Stimulated activated CD8-positive, alpha-beta memory T cell treated with anti-CD3 and anti-CD28 coated beads, Interleukin-15, amount 100 ng/mL, for 24 hours (primary cell): ENCODE data around the gene FN3KRP.
A peak's percentile ranks its signal among the peaks of the same experiment; 100 is the strongest.
"Not testable (repeated sequence)": the region's sequence is repeated elsewhere in the genome, so short reads cannot be mapped to it uniquely, and the experiment has no call there.

Experiments used
- DNase-seq: peaks from one replicate; pipeline ENCODE4 v3.0.0-alpha.2; 2020; ENCODE audit warnings: low read depth

The FN3KRP gene

DNA sequence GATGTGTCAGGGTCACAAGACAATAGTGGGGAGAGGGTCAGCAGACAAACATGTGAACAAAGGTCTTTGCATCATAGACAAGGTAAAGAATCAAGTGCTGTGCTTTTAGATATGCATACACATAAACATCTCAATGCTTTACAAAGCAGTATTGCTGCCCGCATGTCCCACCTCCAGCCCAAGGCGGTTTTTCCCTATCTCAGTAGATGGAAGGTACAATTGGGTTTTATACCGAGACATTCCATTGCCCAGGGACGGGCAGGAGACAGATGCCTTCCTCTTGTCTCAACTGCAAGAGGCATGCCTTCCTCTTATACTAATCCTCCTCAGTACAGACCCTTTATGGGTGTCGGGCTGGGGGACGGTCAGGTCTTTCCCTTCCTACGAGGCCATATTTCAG, 28.2 kb downstream of the FN3KRP start:
- DNase-seq = not testable (repeated sequence)

DNA sequence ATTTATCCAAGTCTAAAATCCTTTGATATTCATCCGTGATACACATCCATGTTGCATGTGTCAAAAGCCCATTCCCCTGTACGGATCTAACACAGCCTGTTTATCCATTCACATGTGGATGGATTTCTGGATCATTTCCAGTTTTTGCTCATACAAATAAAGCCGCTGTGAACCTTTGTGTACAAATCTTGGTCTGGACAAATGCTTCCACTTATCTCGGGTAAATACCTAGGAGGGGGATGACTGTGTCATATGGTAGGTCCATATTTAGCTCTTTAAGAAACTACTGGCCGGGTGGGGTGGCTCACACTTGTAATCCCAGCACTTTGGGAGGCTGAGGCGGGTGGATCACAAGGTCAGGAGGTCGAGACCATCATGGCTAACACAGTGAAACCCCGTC, 29.0 kb downstream of the FN3KRP start:
- no peak for DNase-seq

DNA sequence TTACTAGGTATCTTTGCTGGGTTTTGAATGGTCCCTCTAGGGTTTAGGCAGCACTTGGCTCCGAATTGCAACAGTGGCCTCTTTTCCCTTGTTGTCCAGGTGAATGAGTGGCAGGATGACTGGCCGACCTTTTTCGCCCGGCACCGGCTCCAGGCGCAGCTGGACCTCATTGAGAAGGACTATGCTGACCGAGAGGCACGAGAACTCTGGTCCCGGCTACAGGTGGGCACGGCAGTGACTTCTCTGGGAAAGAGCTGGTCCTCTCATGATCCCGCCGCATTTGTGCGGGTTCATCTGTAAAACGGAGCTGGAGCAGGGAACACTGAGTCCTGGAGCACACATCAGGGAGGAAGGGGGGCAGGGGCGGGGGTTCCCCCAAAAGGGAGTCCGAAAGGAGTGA, 32.2 kb downstream of the FN3KRP start:
- DNase-seq = no peak

DNA sequence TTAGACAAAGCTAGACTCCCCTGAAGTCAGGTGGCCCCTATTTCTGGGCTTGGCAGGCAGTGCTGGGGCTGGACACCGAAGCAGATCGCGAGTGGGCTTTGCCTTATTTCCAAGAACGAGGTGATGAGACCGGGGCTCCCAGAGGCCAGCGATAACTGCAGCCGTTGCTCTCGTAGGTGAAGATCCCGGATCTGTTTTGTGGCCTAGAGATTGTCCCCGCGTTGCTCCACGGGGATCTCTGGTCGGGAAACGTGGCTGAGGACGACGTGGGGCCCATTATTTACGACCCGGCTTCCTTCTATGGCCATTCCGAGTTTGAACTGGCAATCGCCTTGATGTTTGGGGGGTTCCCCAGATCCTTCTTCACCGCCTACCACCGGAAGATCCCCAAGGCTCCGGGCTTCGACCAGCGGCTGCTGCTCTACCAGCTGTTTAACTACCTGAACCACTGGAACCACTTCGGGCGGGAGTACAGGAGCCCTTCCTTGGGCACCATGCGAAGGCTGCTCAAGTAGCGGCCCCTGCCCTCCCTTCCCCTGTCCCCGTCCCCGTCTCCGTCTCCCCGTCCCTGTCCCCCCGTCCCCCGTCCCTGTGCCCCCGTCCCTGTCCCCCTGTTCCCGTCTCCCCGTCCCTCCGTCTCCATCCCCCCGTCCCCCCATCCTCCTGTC, 33.9 kb downstream of the FN3KRP start:
- no peak for DNase-seq

DNA sequence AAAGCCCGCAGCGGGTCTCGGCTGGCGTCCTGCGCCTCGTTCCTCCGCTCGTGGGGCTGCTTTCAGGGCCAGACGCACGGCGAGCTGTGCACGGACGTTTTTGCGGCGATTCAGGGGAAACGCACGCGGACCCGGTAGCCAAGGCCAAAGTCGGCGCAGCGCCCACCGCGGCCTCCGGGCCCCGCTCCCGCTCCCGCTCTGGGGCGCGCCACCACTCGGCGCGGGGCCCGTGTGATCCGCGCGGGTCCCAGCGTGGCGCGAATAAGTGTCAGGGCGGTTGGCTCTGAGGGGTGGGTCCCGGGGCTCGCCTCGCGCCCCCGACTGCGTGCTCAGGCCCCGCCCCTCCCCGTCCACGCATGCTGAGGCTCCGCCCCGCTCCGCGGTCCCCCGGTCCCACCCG, 34.7 kb downstream of the FN3KRP start:
- DNase-seq = no peak

DNA sequence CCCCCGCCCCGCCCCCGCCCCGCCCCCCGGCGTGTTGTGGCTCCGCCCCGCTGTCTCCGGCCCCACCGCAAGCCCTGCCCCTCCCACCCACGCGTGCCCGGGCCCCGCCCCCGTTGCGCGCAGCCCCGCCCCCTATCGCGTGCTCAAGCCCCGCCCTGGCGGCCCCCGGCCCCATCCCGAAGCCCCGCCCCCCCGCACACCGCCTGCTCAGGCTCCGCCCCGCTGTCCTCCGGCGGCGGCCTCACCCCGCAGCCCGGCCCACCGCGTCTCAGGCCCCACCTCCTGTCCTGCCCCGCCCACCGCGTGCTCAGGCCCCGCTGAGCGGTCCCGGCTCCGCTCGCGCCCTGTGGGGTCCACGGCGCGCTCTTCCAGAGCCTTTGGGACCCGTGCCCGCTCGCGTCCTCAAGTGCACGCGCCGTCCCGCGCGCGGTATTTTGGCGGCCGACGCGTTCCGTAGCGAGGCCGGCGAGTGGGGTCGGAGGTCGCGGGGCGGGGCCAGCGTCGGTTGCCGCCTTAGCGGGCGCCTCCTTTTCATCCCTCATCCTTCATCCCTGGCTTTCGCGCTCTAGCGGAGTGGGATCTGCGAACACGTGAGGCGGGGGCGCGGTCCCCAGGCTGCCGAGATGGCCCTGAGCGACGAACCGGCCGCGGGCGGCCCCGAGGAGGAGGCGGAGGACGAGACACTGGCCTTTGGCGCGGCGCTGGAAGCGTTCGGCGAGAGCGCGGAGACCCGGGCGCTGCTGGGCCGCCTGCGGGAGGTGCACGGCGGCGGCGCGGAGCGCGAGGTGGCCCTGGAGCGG, 35.3 kb downstream of the FN3KRP start, which contains the start of gene TBCD:
TBCD (plus strand) TSS at position 495 of the 800 bp plus-strand sequence; CDS start at position 624, 129 bp downstream.
- peak; percentile 82 for DNase-seq

DNA sequence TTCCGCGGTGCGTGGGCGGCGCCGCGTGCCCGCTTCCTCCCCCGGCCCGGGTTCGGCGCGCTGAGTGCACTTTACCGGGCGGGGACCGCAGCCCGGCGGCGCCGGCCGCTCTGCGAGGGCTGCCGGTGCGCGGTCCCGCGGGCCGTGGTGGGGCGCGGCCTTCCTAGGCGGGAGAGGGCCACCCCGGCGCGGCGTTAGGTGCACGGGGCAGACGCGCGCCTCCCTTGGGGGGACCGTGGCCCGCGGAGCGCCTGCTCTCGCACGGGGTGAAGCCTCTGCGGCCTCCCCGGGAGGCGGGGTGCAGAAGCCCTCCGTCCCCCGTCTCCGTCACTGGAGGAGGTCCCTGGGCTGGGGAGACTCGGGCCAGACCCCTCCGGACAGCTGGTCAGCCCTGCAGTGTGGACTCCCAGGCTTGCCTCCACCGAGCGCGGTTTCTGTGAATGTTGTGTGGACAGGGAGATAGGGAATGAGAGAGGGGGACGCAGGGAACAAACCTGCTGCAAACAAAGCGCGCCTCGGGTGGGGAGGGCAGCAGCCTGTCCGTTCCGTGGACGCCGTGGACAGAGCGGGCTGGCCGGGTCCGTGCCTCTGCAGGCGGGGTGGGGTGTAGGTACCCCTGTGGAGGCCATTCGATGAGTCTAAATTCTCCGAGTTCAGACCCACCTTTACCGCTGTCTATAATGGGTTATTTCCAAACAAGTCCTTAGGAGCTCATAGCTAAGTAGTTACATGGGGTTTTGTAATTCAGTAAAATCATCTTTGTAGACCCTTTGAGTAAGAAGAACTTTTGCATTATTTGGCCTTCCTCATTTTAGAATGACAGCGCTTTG, 36.1 kb downstream of the FN3KRP start:
- no peak for DNase-seq

DNA sequence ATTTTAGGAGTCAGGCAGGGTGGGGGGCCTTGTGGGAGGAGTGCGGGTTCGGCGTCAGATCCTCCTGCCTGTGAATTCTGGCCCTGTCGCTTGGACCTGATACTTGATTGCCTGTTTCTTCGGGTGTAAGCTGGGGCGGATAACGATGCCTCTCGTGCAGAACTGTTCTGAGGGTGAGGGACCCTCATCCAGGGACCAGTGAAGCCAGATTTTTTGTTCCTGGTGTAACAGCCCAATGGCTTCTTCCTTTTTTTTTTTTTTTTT, 36.6 kb downstream of the FN3KRP start:
- no peak for DNase-seq

DNA sequence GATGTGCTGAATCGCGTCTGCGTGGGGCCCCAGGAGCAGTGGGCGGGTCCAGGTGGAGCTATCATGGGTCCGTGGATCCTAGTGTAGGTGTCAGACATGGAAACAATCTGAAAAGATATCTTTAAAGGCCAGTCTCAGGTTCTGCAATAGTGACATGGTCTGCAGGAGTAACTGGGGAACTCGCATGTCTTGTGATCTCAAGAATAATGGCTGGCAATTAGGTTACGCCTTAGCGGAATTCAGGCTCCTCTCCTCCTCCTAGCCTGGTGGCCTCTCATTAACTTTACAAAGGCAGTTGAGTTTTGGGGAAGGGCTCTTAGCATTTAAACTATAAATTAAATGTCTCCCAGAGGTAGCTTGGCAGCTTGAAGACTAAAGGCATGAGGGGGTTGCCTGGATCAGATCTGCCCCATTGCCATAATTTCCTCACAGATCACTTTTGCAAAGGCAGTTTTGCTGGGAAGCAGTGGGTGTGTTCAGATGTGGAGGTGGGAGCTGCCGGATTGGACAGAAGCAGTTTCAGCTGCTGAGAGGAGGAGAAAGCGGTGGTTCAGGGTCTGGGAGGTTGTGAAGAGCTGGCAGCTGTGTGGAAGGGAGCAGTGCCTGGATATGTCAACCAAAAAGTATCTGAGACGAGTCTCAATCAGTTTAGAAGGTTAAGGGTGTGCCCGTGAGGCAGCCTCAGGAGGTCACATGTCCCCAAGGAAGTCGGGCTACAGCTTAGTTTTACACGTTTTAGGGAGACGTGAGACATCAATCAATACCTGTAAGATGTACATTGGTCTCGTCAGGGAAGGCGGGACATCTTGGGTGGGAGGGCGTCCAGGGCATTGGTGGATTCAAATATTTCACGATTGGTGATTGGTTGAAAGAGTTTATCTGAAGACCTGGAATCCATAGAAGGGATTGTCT, 38.0 kb downstream of the FN3KRP start:
- DNase-seq = no peak

DNA sequence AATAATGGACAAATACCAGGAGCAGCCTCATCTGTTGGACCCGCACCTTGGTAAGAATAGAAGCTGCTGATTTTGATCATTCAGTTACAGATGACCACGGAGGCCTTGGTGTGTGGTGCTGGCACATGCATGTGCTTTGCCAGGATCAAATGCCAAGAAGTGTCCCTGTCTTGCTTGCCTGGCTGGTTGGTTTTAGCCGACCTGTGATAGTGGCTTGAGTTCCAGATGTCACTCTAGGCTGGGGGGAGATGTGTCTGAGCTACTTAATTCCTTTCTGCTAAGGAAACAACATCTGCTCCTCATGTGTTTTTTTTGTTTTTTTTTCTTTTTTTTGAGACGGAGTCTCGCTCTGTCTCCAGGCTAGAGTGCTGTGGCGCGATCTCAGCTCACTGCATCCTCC, 39.7 kb downstream of the FN3KRP start:
- DNase-seq = no peak

DNA sequence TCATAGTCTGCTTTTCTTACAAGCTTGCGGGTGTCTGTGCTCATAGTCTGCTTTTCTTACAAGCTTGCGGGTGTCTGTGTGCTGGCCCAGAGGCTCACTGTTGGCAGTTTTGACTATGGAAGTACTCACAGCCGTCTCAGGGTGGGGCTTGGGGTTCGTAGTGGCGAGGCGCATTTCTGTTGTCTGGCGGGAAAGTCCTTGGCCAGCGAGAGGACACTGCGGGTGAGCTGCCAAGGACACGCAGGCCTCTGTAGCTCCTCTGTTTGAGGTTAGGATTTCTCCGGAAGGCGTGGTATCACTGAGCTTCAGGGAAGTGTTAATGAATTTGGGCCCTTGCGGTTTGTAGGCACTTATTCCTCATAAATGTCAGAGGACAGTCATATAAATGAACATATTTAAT, 48.9 kb downstream of the FN3KRP start:
- DNase-seq = no peak

DNA sequence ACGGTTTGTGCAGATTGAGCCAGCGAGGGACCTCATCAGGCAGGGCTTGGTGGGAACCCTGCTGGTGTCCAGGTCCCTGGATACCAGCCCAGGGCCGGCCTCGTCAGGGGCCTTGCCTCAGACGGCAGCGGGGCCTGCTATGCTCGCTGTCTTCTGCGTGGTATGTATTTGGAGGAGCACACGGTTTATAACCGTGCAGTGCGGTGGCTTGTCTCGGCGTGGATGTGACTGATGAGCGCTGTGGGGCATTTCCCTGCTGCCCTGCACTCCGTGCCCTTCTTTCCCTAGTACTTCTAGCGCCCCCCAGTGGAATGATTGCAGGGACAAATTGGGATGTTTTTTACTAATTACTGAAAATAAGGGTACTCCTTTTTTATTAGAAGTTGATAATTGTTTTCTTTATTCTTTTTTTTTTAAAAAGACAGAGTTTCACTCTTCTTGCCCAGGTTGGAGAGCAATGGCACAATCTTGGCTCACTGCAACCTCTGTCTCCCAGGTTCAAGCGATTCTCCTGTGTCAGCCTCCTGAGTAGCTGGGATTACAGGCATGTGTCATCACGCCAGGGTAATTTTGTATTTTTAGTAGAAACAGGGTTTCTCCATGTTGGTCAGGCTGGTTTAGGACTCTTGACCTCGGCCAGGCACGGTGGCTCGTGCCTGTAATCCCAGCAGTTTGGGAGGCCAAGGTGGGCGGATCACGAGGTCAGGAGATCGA, 50.7 kb downstream of the FN3KRP start:
- no peak for DNase-seq

DNA sequence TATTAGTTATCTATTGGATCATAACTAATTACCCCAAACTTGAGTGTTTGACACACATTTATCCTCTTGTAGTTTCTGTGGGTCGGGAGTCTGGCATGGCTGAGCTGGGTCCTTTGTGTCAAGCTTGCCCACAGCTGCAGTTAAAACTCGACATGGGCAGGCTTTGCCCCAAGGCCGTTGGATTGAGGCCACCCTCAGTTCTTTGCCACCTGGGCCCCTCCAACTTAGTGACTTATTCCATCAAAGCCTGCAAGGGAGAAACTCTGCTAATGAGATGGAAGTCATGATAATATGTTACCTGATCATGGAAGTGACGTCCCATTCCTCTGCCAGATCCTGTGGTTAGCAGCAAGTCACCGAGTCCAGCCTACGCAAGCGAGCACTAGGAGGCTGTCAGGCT, 52.5 kb downstream of the FN3KRP start:
- DNase-seq = no peak

DNA sequence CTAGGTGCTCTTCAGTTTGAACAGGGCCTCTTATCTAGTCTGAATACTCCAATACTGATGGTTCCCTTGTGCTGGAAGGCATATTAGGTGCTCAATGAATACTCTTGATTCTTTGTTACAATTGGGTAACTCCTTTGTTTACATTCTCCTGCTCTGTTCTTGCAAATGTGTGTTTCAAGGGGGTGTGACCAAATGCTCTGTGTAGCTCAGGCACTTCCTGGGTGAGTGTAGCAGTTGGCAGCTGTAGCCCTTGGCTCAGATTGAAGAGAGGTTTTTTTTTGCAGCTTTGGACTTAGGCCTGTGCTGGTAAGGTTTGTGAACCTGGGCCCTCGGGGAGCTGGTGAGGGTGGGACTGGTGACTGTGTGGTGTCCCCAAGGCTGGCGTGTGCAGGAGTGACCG, 55.5 kb downstream of the FN3KRP start:
- no peak for DNase-seq

DNA sequence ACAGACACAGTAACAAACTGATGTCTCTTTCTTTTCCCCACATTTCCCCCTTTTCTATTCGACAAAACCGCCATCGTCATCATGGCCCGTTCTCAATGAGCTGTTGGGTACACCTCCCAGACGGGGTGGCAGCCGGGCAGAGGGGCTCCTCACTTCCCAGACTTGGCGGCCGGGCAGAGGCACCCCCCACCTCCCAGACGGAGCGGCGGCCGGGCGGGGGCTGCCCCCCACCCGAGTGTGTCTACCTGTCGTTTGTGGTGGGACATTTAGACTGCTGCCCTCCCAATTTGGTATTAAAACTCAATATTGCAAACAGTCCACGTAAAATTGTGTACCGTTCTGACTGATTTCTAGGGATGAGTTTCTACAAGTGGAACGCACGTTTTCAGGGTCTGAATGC, 58.0 kb downstream of the FN3KRP start:
- not testable (repeated sequence) for DNase-seq

DNA sequence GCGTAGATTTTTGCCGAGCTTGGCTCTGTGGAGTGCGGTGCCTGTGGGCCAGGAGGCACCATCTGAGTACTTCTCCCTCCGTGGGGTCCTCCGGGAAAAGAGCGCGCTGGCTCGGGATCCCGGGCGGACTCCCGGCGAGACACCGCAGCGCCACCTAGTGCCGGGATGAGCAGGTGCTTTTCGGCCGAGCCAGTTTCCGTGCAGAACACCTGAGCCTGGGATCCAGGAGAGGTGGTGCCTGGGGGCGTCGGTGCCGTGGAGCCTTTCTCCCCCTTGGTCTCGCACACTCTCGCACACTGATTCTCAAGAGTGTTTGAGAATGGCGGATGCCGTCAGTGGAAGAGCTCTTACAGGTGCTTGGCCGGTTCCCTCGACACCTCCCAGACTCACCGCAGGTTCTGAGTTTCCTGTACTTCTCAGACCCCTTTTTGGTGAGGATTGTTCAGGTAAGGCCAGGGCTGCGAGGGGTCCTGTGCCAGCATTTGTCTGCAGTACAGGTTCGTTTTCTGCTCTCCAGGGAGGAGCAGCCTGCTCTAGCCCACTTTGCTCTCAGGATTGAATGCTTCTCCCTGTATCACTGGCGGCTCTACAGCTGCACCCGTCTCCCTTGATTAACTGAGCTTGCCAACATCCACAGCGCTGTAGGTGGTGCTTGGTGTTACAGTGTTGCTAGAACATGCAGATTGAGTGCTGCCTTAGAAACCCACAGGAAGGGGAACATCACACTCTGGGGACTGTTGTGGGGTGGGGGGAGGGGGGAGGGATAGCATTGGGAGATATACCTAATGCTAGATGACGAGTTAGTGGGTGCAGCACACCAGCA, 58.7 kb downstream of the FN3KRP start:
- DNase-seq = no peak

DNA sequence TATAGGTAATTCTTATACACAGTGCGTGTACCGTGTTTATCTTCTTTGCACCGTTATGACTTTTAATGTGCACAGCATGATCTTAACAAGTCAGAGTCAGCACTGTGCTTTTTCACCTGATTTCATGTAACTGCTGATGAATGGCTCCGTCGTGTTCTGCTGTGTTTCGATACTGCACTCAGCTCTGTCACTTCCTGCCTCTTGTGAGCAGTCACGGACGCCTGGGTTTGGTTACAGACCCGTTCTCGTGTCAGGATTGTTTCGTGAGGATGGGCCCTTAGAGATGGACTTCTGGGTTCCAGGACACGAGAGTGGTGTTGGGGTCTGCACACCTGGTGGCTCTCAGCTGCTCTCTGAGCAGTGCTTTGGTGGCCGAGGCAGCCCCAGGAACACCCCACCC, 59.9 kb downstream of the FN3KRP start:
- no peak for DNase-seq
